Measurements from ENCODE around the gene DTNA.

DNA sequence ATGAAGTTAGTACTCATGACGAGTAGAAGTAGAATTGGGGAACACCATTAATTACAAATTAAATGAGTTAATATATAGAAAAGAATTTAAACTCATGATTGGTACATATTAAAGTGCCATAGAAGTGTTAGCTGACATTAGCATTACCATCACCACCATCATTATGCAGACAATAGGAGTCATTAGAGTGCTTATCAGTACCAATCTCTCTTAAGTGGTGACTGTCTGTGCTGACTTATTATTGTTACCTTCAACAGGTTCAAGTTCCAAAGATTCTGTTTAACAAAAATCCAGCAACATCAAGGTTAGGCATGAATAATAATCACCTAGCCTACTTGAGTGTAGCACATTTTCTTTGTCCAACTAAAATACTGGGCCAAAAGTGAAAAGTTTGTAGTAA is 222.3 kb downstream of the DTNA start:
- TF ChIP-seq, protein P1, sequence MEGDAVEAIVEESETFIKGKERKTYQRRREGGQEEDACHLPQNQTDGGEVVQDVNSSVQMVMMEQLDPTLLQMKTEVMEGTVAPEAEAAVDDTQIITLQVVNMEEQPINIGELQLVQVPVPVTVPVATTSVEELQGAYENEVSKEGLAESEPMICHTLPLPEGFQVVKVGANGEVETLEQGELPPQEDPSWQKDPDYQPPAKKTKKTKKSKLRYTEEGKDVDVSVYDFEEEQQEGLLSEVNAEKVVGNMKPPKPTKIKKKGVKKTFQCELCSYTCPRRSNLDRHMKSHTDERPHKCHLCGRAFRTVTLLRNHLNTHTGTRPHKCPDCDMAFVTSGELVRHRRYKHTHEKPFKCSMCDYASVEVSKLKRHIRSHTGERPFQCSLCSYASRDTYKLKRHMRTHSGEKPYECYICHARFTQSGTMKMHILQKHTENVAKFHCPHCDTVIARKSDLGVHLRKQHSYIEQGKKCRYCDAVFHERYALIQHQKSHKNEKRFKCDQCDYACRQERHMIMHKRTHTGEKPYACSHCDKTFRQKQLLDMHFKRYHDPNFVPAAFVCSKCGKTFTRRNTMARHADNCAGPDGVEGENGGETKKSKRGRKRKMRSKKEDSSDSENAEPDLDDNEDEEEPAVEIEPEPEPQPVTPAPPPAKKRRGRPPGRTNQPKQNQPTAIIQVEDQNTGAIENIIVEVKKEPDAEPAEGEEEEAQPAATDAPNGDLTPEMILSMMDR (IDR thresholded peaks at IDR 0.05): no peak
- no peak for TF ChIP-seq POLR2A (IDR thresholded peaks at IDR 0.05)

Measured in adrenal gland (tissue), 5 donors.